Nephron (organoid): Measurements from ENCODE around the gene PLB1.

Source experiments
- H3K27ac Mint-ChIP-seq, 3 experiments: 2 replicates each; pipeline ENCODE4 v1.8.0; 2020; ENCODE audit warnings: mixed read lengths in 3 of 3, mild to moderate bottlenecking in 2 of 3, moderate library complexity in 1 of 3
- H3K27me3 Mint-ChIP-seq: 2 replicates; pipeline ENCODE4 v1.8.0; 2021; ENCODE audit warnings: low read depth, mild to moderate bottlenecking, moderate library complexity, mixed read lengths
- H3K36me3 Mint-ChIP-seq: 2 replicates; pipeline ENCODE4 v1.8.0; 2020; ENCODE audit warnings: low read depth, mixed read lengths
- H3K4me1 Mint-ChIP-seq: 2 replicates; pipeline ENCODE4 v1.8.0; 2020; ENCODE audit warnings: mixed read lengths
- H3K4me3 Mint-ChIP-seq, 3 experiments: 2 replicates each; pipeline ENCODE4 v1.8.0; 2020; ENCODE audit warnings: mild to moderate bottlenecking in 3 of 3, mixed read lengths in 3 of 3, moderate library complexity in 2 of 3
- H3K9me3 Mint-ChIP-seq: 2 replicates; pipeline ENCODE4 v1.8.0; 2020; ENCODE audit warnings: mixed read lengths
- TF ChIP-seq, protein P1 (sequence below), 3 experiments: fragments of 200-600 bp; sonication (generic); IDR thresholded peaks; one replicate each; pipeline ENCODE4 v1.5.0; 2021; ENCODE audit warnings: antibody characterized with exemption in 3 of 3; ENCODE audit not compliant: unreplicated experiment in 3 of 3

The PLB1 gene

DNA sequence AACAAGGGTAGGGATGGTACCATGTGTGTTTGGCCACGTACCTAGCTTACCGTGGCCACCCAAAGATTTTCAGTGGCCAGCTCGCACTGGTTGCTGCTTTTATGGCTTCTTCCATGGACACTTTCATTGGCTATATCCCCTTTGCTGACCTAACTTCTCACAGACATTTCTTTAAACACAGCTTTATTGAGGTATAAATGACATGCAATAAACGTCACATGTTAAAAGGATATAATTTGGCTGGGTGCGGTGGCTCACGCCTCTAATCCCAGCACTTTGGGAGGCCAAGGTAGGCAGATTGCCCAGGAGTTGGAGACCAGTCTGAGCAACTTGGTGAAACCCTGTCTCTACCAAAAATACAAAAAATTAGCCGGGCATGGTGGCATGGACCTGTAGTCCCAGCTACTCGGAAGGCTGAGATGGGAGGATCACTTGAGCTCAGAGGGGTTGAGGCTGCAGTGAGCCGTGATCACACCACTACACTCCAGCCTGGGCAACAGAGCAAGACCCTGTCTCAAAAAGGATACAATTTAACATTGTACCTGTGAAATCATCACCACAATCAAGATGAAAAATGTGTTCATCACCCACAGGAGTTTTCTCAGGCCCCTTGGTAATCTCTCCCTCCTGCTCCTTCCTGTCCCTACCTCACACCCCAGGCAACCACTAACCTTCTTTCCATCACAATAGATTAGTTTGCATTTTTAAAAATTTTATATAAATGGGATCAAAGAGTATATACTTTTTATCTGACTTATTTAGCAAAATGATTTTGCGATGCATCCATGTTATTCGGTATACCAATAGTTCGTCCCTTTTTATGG, 127.9 kb downstream of the PLB1 start:
- no peaks in the 10 kb centered on the region for H3K36me3 Mint-ChIP-seq
- TF ChIP-seq, protein P1, sequence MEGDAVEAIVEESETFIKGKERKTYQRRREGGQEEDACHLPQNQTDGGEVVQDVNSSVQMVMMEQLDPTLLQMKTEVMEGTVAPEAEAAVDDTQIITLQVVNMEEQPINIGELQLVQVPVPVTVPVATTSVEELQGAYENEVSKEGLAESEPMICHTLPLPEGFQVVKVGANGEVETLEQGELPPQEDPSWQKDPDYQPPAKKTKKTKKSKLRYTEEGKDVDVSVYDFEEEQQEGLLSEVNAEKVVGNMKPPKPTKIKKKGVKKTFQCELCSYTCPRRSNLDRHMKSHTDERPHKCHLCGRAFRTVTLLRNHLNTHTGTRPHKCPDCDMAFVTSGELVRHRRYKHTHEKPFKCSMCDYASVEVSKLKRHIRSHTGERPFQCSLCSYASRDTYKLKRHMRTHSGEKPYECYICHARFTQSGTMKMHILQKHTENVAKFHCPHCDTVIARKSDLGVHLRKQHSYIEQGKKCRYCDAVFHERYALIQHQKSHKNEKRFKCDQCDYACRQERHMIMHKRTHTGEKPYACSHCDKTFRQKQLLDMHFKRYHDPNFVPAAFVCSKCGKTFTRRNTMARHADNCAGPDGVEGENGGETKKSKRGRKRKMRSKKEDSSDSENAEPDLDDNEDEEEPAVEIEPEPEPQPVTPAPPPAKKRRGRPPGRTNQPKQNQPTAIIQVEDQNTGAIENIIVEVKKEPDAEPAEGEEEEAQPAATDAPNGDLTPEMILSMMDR (IDR thresholded peaks at IDR 0.05; ENCODE audit: unreplicated experiment in 3 of 3), result no peak
- peak overlapping the region in 2 of 3 experiments; percentile 35 for H3K4me3 Mint-ChIP-seq
- H3K4me1 Mint-ChIP-seq, result peaks cover 76% of the 10 kb centered on the region
- peak overlapping the region; percentile 67 to 93 (median 84) for H3K27ac Mint-ChIP-seq
- H3K9me3 Mint-ChIP-seq, result no peaks in the 10 kb centered on the region
- H3K27me3 Mint-ChIP-seq, result peaks cover 6% of the 10 kb centered on the region

- peaks cover 6% of the 10 kb centered on the region for H3K27me3 Mint-ChIP-seq
- H3K4me3 Mint-ChIP-seq, result peak overlapping the region in 2 of 3 experiments; percentile 35
- H3K9me3 Mint-ChIP-seq, result no peaks in the 10 kb centered on the region
- TF ChIP-seq, protein P1 (IDR thresholded peaks at IDR 0.05; ENCODE audit: unreplicated experiment in 3 of 3), result no peak
- H3K36me3 Mint-ChIP-seq, result no peaks in the 10 kb centered on the region
- H3K27ac Mint-ChIP-seq, result peak overlapping the region; percentile 67 to 93 (median 84)
- peaks cover 71% of the 10 kb centered on the region for H3K4me1 Mint-ChIP-seq
Observed at GRCh38 chr2:28624436-28624792, 128.6 kb downstream of the PLB1 start.

GRCh38 chr2:28624793-28625701, 129.2 kb downstream of the PLB1 start:
- H3K4me3 Mint-ChIP-seq, result peak overlapping the region in 2 of 3 experiments; percentile 13 to 35
- H3K9me3 Mint-ChIP-seq, result no peaks in the 10 kb centered on the region
- peak overlapping the region; percentile 67 to 93 (median 84) for H3K27ac Mint-ChIP-seq
- TF ChIP-seq, protein P1 (IDR thresholded peaks at IDR 0.05; ENCODE audit: unreplicated experiment in 3 of 3), result no peak
- peaks cover 6% of the 10 kb centered on the region for H3K27me3 Mint-ChIP-seq
- peaks cover 71% of the 10 kb centered on the region for H3K4me1 Mint-ChIP-seq
- no peaks in the 10 kb centered on the region for H3K36me3 Mint-ChIP-seq

DNA sequence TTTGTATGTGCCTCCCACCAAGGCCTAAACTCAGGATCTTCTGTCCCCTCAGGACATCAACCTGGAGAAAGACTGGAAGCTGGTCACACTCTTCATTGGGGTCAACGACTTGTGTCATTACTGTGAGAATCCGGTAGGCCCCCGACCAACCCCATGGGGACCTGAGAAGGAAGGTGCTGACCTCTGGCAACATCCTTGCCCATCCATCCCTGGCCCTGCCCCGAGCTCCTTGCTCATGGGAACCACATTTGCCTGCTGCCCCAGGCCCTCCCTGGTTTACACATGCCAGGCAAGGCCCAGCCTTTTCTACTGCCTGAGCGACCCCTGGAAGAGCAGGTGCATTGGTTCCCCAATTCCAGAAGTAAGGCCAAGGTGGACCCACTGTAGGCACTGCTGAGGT, 130.5 kb downstream of the PLB1 start:
- peak overlapping the region; percentile 75 to 98 (median 96) for H3K27ac Mint-ChIP-seq
- H3K27me3 Mint-ChIP-seq, result peaks cover 6% of the 10 kb centered on the region
- H3K4me3 Mint-ChIP-seq, result no peak overlapping the region
- H3K36me3 Mint-ChIP-seq, result no peaks in the 10 kb centered on the region
- TF ChIP-seq, protein P1 (IDR thresholded peaks at IDR 0.05; ENCODE audit: unreplicated experiment in 3 of 3), result no peak
- peaks cover 73% of the 10 kb centered on the region for H3K4me1 Mint-ChIP-seq
- H3K9me3 Mint-ChIP-seq, result no peaks in the 10 kb centered on the region

DNA sequence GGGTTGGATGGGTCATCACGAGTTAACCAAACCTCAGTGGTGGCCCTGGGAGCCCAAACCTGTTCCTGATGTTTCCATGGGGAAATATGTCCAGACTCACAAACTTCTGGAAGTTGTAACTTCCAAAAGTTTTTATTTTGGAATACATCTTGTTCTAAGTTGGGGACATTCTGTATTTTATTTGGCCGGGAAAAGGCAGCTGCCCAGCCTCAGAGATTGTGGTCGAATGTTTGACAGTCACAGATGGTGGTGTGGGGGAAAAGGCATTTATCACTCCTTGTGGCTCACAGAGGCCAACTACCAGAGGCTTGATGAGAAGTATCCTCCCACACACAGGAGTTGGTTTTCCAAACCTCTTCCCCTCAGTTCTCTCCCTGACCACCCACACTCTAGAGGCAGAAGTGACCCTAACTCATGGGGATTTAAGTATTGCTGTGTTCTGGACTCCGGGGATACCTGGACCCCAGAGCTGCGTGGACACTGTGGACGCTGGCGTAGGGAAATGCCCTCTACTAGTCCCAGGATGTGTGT, 131.1 kb downstream of the PLB1 start:
- Mint-ChIP-seq H3K4me1 (peaks cover 70% of the 10 kb centered on the region), H3K27me3 (peaks cover 9% of the 10 kb centered on the region), H3K4me3 (peak overlapping the region; percentile 11 to 37 (median 33)), H3K27ac (peak overlapping the region; percentile 75 to 98 (median 96)), H3K36me3 (no peaks in the 10 kb centered on the region), H3K9me3 (no peaks in the 10 kb centered on the region)
- TF ChIP-seq, protein P1 (IDR thresholded peaks at IDR 0.05; ENCODE audit: unreplicated experiment in 3 of 3), result no peak
